H1 (cell line): ENCODE measurements around the gene SV2B. TPM values are rescaled to one million over a fixed set of nuclear protein-coding genes. Genes with fewer than 3 reads are reported as not detected.

Experiments used
- CTCF ChIA-PET: fragments of 300-600 bp; sonication (Branson Sonifier 250); formaldehyde crosslinking; loops from one replicate; lab custom pipeline; 2021; ENCODE audit not compliant: partially characterized antibody; lab: Charles Lee
- POLR2A ChIA-PET: fragments of 300-600 bp; sonication (Branson Sonifier 250); formaldehyde crosslinking; loops from one replicate; lab custom pipeline; 2021; ENCODE audit warnings: inconsistent platforms; ENCODE audit not compliant: partially characterized antibody; lab: Charles Lee
- DNase-seq, 2 experiments: peaks; one replicate each; pipeline versions ENCODE4 v3.0.0 to v3.0.0-alpha.2; 2010 to 2022; ENCODE audit warnings: low spot score in 2 of 2, low read depth in 1 of 2, mixed read lengths in 1 of 2
- FAIRE-seq: peaks from 2 replicates; lab custom pipeline; 2011; peaks lifted over from hg19 to GRCh38; lab: Jason Lieb, UNC
- H2AFZ ChIP-seq: 2 replicates; pipeline ENCODE4 v1.8.1; 2012; ENCODE audit warnings: low read length, inconsistent platforms
- H2AK5ac ChIP-seq: 2 replicates; pipeline ENCODE4 v1.6.1; 2013; ENCODE audit warnings: low read depth, low read length
- H2BK120ac ChIP-seq: replicated peaks from 2 replicates; pipeline ENCODE3; 2013; ENCODE audit warnings: low read depth, low read length, inconsistent platforms
- H2BK12ac ChIP-seq: 2 replicates; pipeline ENCODE4 v1.6.1; 2013; ENCODE audit warnings: low read depth, low read length
- H2BK15ac ChIP-seq: 2 replicates; pipeline ENCODE4 v1.6.1; 2013; ENCODE audit warnings: low read length
- H2BK20ac ChIP-seq: 2 replicates; pipeline ENCODE4 v1.6.1; 2013; ENCODE audit warnings: low read length
- H2BK5ac ChIP-seq: 2 replicates; pipeline ENCODE4 v1.6.1; 2013; ENCODE audit warnings: low read depth, low read length
- H3K14ac ChIP-seq: 2 replicates; pipeline ENCODE4 v1.6.1; 2013; ENCODE audit warnings: inconsistent platforms; ENCODE audit not compliant: insufficient read length
- H3K18ac ChIP-seq: 2 replicates; pipeline ENCODE4 v1.6.1; 2013; ENCODE audit warnings: low read length; ENCODE audit errors: extremely low read depth
- H3K23ac ChIP-seq: 2 replicates; pipeline ENCODE4 v1.6.1; 2013; ENCODE audit warnings: inconsistent platforms; ENCODE audit not compliant: insufficient read length
- H3K23me2 ChIP-seq: 2 replicates; pipeline ENCODE4 v1.6.1; 2013; ENCODE audit warnings: low read depth, low read length
- H3K27ac ChIP-seq: 2 replicates; pipeline ENCODE4 v1.6.1; 2011; ENCODE audit warnings: low read depth, low read length, inconsistent platforms
- H3K27me3 ChIP-seq, 4 experiments: replicated peaks in 1 of 4; 1 replicate in 1 of 4; 2 replicates in 3 of 4; pipeline versions ENCODE4 v1.6.1 to v1.8.1; 2011 to 2013; ENCODE audit warnings: low read length in 3 of 4, mild to moderate bottlenecking in 3 of 4, inconsistent platforms in 2 of 4, mixed read lengths in 2 of 4, moderate library complexity in 1 of 4; ENCODE audit not compliant: control insufficient read depth in 3 of 4, insufficient read depth in 3 of 4; ENCODE audit errors: extremely low read depth in 1 of 4
- H3K36me3 ChIP-seq, 4 experiments: 2 replicates each; pipeline versions ENCODE4 v1.6.1 to v1.8.1; 2011 to 2013; ENCODE audit warnings: mild to moderate bottlenecking in 4 of 4, low read length in 3 of 4, moderate library complexity in 2 of 4, control low read depth in 1 of 4, inconsistent platforms in 1 of 4; ENCODE audit not compliant: insufficient read depth in 4 of 4, control insufficient read depth in 2 of 4
- H3K4ac ChIP-seq: replicated peaks from 2 replicates; pipeline ENCODE3; 2013; ENCODE audit warnings: low read length, low read depth, mixed read lengths, inconsistent platforms; ENCODE audit not compliant: insufficient read length
- H3K4me1 ChIP-seq, 4 experiments: replicated peaks in 1 of 4; 1 replicate in 1 of 4; 2 replicates in 3 of 4; pipeline versions ENCODE4 v1.6.1 to v1.8.1; 2011 to 2013; ENCODE audit warnings: low read length in 3 of 4, inconsistent platforms in 2 of 4, mixed read lengths in 1 of 4; ENCODE audit not compliant: insufficient read depth in 4 of 4, control insufficient read depth in 3 of 4
- H3K4me2 ChIP-seq, 2 experiments: 2 replicates each; pipeline versions ENCODE4 v1.6.1 to v1.8.1; 2011 to 2013; ENCODE audit warnings: low read depth in 2 of 2, low read length in 2 of 2, control low read depth in 1 of 2, inconsistent platforms in 1 of 2, mild to moderate bottlenecking in 1 of 2; ENCODE audit not compliant: insufficient read depth in 1 of 2
- H3K4me3 ChIP-seq, 4 experiments: fragments of 200-600, 300-600 bp in 1 of 4; sonication (generic), shearing (Covaris generic), sonication (Bioruptor Twin) in 1 of 4; 2 replicates each; pipeline versions ENCODE4 v1.5.1 to v1.8.1; 2011 to 2016; ENCODE audit warnings: low read length in 4 of 4, low read depth in 3 of 4, control low read depth in 2 of 4, inconsistent platforms in 2 of 4, mild to moderate bottlenecking in 2 of 4, mixed read lengths in 1 of 4, moderate library complexity in 1 of 4; ENCODE audit not compliant: insufficient read depth in 2 of 4; ENCODE audit errors: extremely low read depth in 1 of 4
- H3K56ac ChIP-seq: replicated peaks from 2 replicates; pipeline ENCODE3; 2013; ENCODE audit warnings: low read depth, mild to moderate bottlenecking, mixed read lengths, low read length, inconsistent platforms; ENCODE audit not compliant: insufficient read length
- H3K79me1 ChIP-seq: 2 replicates; pipeline ENCODE4 v1.6.1; 2013; ENCODE audit warnings: low read depth, low read length, control low read depth
- H3K79me2 ChIP-seq, 2 experiments: 2 replicates each; pipeline versions ENCODE4 v1.6.1 to v1.8.1; 2012 to 2013; ENCODE audit warnings: low read length in 2 of 2, mild to moderate bottlenecking in 2 of 2, inconsistent platforms in 1 of 2; ENCODE audit not compliant: insufficient read depth in 2 of 2, control insufficient read depth in 1 of 2
- H3K9ac ChIP-seq, 4 experiments: replicated peaks in 1 of 4; 1 replicate in 1 of 4; 2 replicates in 3 of 4; pipeline versions ENCODE4 v1.6.1 to v1.8.1; 2011 to 2013; ENCODE audit warnings: low read depth in 3 of 4, low read length in 3 of 4, control low read depth in 2 of 4, mild to moderate bottlenecking in 2 of 4, moderate library complexity in 2 of 4, inconsistent platforms in 1 of 4; ENCODE audit errors: extremely low read depth in 1 of 4
- H3K9me3 ChIP-seq, 2 experiments: 2 replicates each; pipeline versions ENCODE4 v1.6.1 to v1.8.1; 2012 to 2013; ENCODE audit warnings: mild to moderate bottlenecking in 2 of 2, moderate library complexity in 2 of 2, control low read depth in 1 of 2, inconsistent platforms in 1 of 2, low read depth in 1 of 2, low read length in 1 of 2, mixed read lengths in 1 of 2; ENCODE audit not compliant: insufficient read depth in 2 of 2
- H4K20me1 ChIP-seq, 2 experiments: replicated peaks in 1 of 2; 2 replicates each; pipeline versions ENCODE3 to v1.8.1; 2011 to 2013; ENCODE audit warnings: inconsistent platforms in 2 of 2, low read length in 2 of 2, mild to moderate bottlenecking in 1 of 2; ENCODE audit not compliant: insufficient read depth in 2 of 2, control insufficient read depth in 1 of 2
- H4K5ac ChIP-seq: 2 replicates; pipeline ENCODE4 v1.6.1; 2013; ENCODE audit warnings: low read length, low read depth, mixed read lengths, inconsistent platforms; ENCODE audit not compliant: insufficient read length
- H4K8ac ChIP-seq: 2 replicates; pipeline ENCODE4 v1.8.0; 2013; ENCODE audit warnings: mild to moderate bottlenecking, moderate library complexity, low read length, inconsistent platforms; ENCODE audit not compliant: insufficient read depth; ENCODE audit errors: extremely low read depth
- H4K91ac ChIP-seq: replicated peaks from 2 replicates; pipeline ENCODE3; 2013; ENCODE audit warnings: low read length, mixed read lengths, inconsistent platforms; ENCODE audit not compliant: insufficient read length
- CBX5 ChIP-seq: fragments of 300-800, 300-1000 bp; sonication (generic); IDR thresholded peaks from 2 replicates; pipeline ENCODE4 v1.7.1; 2016; ENCODE audit warnings: antibody characterized with exemption, low read length, low read depth
- CBX8 ChIP-seq: fragments of 300-800, 300-1000 bp; sonication (generic); IDR thresholded peaks from 2 replicates; pipeline ENCODE4 v1.7.1; 2016; ENCODE audit warnings: low read depth, low read length, borderline replicate concordance
- CEBPB ChIP-seq: IDR thresholded peaks from 2 replicates; pipeline ENCODE4 v1.6.1; 2012; ENCODE audit warnings: low read depth, low read length
- CHD2 ChIP-seq: IDR thresholded peaks from 2 replicates; pipeline ENCODE4 v1.6.1; 2012; ENCODE audit warnings: low read length, improper control_type of control experiment
- CREB1 ChIP-seq: IDR thresholded peaks from 2 replicates; pipeline ENCODE4 v1.6.1; 2012; ENCODE audit warnings: inconsistent platforms
- EZH2 ChIP-seq: fragments of 200-600 bp; sonication (generic); IDR thresholded peaks from 2 replicates; pipeline ENCODE4 v1.7.1; 2012; ENCODE audit warnings: low read depth, mild to moderate bottlenecking, moderate library complexity, low read length, inconsistent platforms; ENCODE audit not compliant: severe bottlenecking
- GABPA ChIP-seq: IDR thresholded peaks from 2 replicates; pipeline ENCODE4 v1.6.1; 2011; ENCODE audit warnings: mild to moderate bottlenecking, low read length, moderate library complexity, borderline replicate concordance; ENCODE audit not compliant: insufficient read depth
- JUND ChIP-seq: IDR thresholded peaks from 2 replicates; pipeline ENCODE4 v1.6.1; 2011; ENCODE audit warnings: mild to moderate bottlenecking, improper control_type of control experiment, low read length
- MAFK ChIP-seq: IDR thresholded peaks from 2 replicates; pipeline ENCODE4 v1.6.1; 2012; ENCODE audit warnings: low read depth, mild to moderate bottlenecking, improper control_type of control experiment, low read length
- NRF1 ChIP-seq: IDR thresholded peaks from 2 replicates; pipeline ENCODE4 v1.6.1; 2011; ENCODE audit warnings: mild to moderate bottlenecking, low read depth, low read length, improper control_type of control experiment
- PHF8 ChIP-seq: fragments of 200-600 bp; sonication (generic); conservative IDR thresholded peaks from 2 replicates; pipeline ENCODE4 v1.7.1; 2012; ENCODE audit warnings: low read depth, mild to moderate bottlenecking, inconsistent platforms, low read length, moderate library complexity
- POLR2AphosphoS5 ChIP-seq: IDR thresholded peaks from 2 replicates; pipeline ENCODE4 v1.6.1; 2011; ENCODE audit warnings: low read depth, low read length
- SUZ12 ChIP-seq: fragments of 200-600 bp; sonication (generic); IDR thresholded peaks from 2 replicates; pipeline ENCODE4 v1.6.1; 2012; ENCODE audit warnings: mild to moderate bottlenecking, inconsistent platforms, low read length, moderate library complexity, mixed read lengths
- TBP ChIP-seq: IDR thresholded peaks from 2 replicates; pipeline ENCODE4 v1.6.1; 2011; ENCODE audit warnings: low read depth, low read length, improper control_type of control experiment
- TCF12 ChIP-seq: IDR thresholded peaks from 2 replicates; pipeline ENCODE4 v1.6.1; 2011; ENCODE audit warnings: low read depth, mild to moderate bottlenecking, low read length
- WGBS, 2 experiments: shearing (Covaris generic) in 1 of 2; methylation state at CpG; one replicate each; pipeline versions ENCODE4 v1.1.6 to v1.1.7; 2013 to 2015; ENCODE audit warnings: low lambda C conversion rate in 2 of 2, mixed read lengths in 2 of 2, inconsistent platforms in 1 of 2, low coverage in 1 of 2, missing lambda C conversion rate in 1 of 2; ENCODE audit not compliant: insufficient replicate concordance in 2 of 2, insufficient coverage in 1 of 2, insufficient read length in 1 of 2; ENCODE audit errors: extremely low coverage in 1 of 2, missing lambda C conversion rate in 1 of 2; 5-methylcytosine and 5-hydroxymethylcytosine counted together
- polyA plus RNA-seq, 7 experiments: library from polyadenylated mRNA; depleted of rRNA in 3 of 7; stranded (reverse) in 5 of 7; unstranded in 2 of 7; fragments of >200 nt in 5 of 7; fragments of 200-250 nt in 2 of 7; gene quantifications; 1 replicate in 5 of 7; 2 replicates in 1 of 7; 4 replicates in 1 of 7; pipeline versions ENCODE4 v1.2.1 to v1.2.3, GENCODE V29; 2011 to 2013; ENCODE audit warnings: missing spikeins in 2 of 7, mixed read lengths in 2 of 7
- total RNA-seq: library from RNA; stranded (reverse); fragmentation: NEBNext Ultra II Directional; extraction: Animal tissue kit (Norgen Biotek cat#: 25700); gene quantifications from 2 replicates; pipeline ENCODE4 v1.2.1, GENCODE V29; 2021

The SV2B gene
- total and polyA plus RNA-seq, 2 of the 8 experiments (the other 6 are each of a cell fraction or from before 2014, with no cell fraction given) = 0.09 to 0.20 TPM

DNA sequence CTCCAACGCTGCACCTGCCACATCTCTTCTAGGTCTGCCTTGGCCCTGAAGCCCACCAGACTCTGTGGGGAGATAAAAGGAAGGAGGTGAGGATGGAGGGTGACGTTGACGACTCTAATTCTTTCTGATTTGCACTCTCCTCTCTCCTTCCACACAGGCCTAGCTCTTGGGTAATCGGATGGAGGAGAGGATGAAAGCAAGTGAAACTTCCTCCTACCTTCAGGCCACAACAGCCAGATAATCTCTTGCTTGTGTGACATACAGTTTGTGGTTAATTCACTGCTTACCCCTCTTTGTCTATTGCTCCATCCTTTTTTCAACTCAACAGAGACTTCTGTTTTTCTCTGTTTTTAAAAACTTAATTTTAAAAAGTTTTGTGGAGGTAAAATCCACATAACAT is 208.1 kb downstream of the SV2B start:
- no peak overlapping the region for H2BK20ac ChIP-seq
- POLR2A ChIA-PET = no interaction called here
- 90% methylated on average over 4 of the region's 4 CpGs; no CpG with 5 or more reads in 1 of the 2 experiments for whole genome bisulfite sequencing, 2 experiments

More for the DNA sequence above, 208.1 kb downstream of the SV2B start:
- TF ChIP-seq MAFK (no peak), PHF8 (no peak), TCF12 (no peak), CHD2 (no peak), CBX8 (no peak), NRF1 (no peak), CREB1 (no peak), CBX5 (no peak), POLR2AphosphoS5 (no peak), SUZ12 (no peak), EZH2 (no peak), GABPA (no peak), TBP (no peak), JUND (no peak), CEBPB (no peak)
- no peak for DNase-seq
- no peaks in the 10 kb centered on the region for H3K79me1 ChIP-seq
- H3K4me1 ChIP-seq = no peaks in the 10 kb centered on the region
- no peak for FAIRE-seq
- no peak overlapping the region for H4K8ac ChIP-seq
- H4K91ac ChIP-seq = no peak overlapping the region
- H2BK5ac ChIP-seq = no peak overlapping the region
- no peaks in the 10 kb centered on the region for H3K23me2 ChIP-seq
- H2BK12ac ChIP-seq = no peak overlapping the region
- H4K5ac ChIP-seq = no peak overlapping the region
- H3K56ac ChIP-seq = no peak overlapping the region
- no peak overlapping the region for H3K14ac ChIP-seq
- no peaks in the 10 kb centered on the region for H3K36me3 ChIP-seq
- no peak overlapping the region for H3K27ac ChIP-seq
- no peaks in the 10 kb centered on the region for H3K79me2 ChIP-seq
- CTCF ChIA-PET = interaction anchor here (0.9 kb wide), 1 partner anchor 546 kb away, joined by 3 read pairs; no protein-coding TSS in a partner anchor
- no peak overlapping the region for H3K4ac ChIP-seq
- H3K4me3 ChIP-seq = no peak overlapping the region
- H3K23ac ChIP-seq = no peak overlapping the region
- H2BK15ac ChIP-seq = no peak overlapping the region
- no peaks in the 10 kb centered on the region for H4K20me1 ChIP-seq
- H2BK120ac ChIP-seq = no peak overlapping the region
- no peak overlapping the region for H2AK5ac ChIP-seq
- H3K18ac ChIP-seq = no peak overlapping the region
- no peaks in the 10 kb centered on the region for H3K9me3 ChIP-seq
- no peak overlapping the region for H2AFZ ChIP-seq
- no peak overlapping the region for H3K4me2 ChIP-seq
- H3K9ac ChIP-seq = no peak overlapping the region
- peaks cover 0 to 3% (median 2%) of the 10 kb centered on the region in 4 experiments; a peak in 3 of 7 replicates for H3K27me3 ChIP-seq
